NCI-H524 (cell line): ENCODE measurements around the gene HERC5.
A peak's percentile ranks its signal among the peaks of the same experiment; 100 is the strongest.
"Not testable (repeated sequence)": the region's sequence is repeated elsewhere in the genome, so short reads cannot be mapped to it uniquely, and the experiment has no call there.

Experiments
- DNase-seq, 2 experiments: peaks; one replicate each; lab custom pipeline; 2025; lab: John Stamatoyannopoulos, UW

The HERC5 gene

GRCh38 chr4:88456670-88457306 is at the start of gene HERC5:
TSS of gene HERC5 (plus strand) at chr4:88457119. CDS start at chr4:88457270, 151 bp downstream.
- peak; percentile 42 to 59 for DNase-seq

GRCh38 chr4:88409206-88409605 is 47.7 kb upstream of the HERC5 start:
- DNase-seq = no peak

- no peak for DNase-seq
These were observed 47.1 kb upstream of the HERC5 start for GRCh38 chr4:88409789-88410188.

GRCh38 chr4:88411491-88412096 is 45.3 kb upstream of the HERC5 start:
- no peak for DNase-seq

GRCh38 chr4:88413801-88414200 is 43.1 kb upstream of the HERC5 start:
- DNase-seq = no peak

GRCh38 chr4:88414755-88415154 is 42.2 kb upstream of the HERC5 start:
- no peak for DNase-seq

- DNase-seq = no peak
These were observed 40.9 kb upstream of the HERC5 start for GRCh38 chr4:88415982-88416381.

GRCh38 chr4:88418411-88418810 is 38.5 kb upstream of the HERC5 start:
- no peak for DNase-seq

GRCh38 chr4:88419874-88420273 is 37.0 kb upstream of the HERC5 start:
- DNase-seq = no peak

GRCh38 chr4:88420844-88421243 is 36.1 kb upstream of the HERC5 start:
- DNase-seq = no peak

- DNase-seq = no peak
These were observed 34.5 kb upstream of the HERC5 start for GRCh38 chr4:88422403-88422802.

GRCh38 chr4:88429401-88429800 is 27.5 kb upstream of the HERC5 start:
- DNase-seq = no peak

- DNase-seq = no peak
These were observed 20.8 kb upstream of the HERC5 start for GRCh38 chr4:88435987-88436693.

- not testable (repeated sequence) for DNase-seq
These were observed 19.0 kb upstream of the HERC5 start for GRCh38 chr4:88437873-88438272.

GRCh38 chr4:88439161-88439760 is 17.7 kb upstream of the HERC5 start:
- DNase-seq = no peak

- DNase-seq = no peak
These were observed 16.8 kb upstream of the HERC5 start for GRCh38 chr4:88440146-88440545.

GRCh38 chr4:88441696-88442095 is 15.2 kb upstream of the HERC5 start:
- no peak for DNase-seq

- no peak for DNase-seq
These were observed 14.2 kb upstream of the HERC5 start for GRCh38 chr4:88442689-88443191.

GRCh38 chr4:88443486-88443885 is 13.4 kb upstream of the HERC5 start:
- no peak for DNase-seq

- DNase-seq = no peak
These were observed 11.7 kb upstream of the HERC5 start for GRCh38 chr4:88445252-88445651.

- no peak for DNase-seq
These were observed 10.8 kb upstream of the HERC5 start for GRCh38 chr4:88446124-88446523.

GRCh38 chr4:88447371-88448095 is 9.4 kb upstream of the HERC5 start:
- DNase-seq = no peak
